Pulmonary artery endothelial cell (primary cell): ENCODE data around the gene PDS5A. TPM values are rescaled to one million over a fixed set of nuclear protein-coding genes. Genes with fewer than 3 reads are reported as not detected.
"Not testable (repeated sequence)": the region's sequence is repeated elsewhere in the genome, so short reads cannot be mapped to it uniquely, and the experiment has no call there.

ENCODE experiments used
- DNase-seq: peaks from one replicate; pipeline ENCODE4 v3.0.0-alpha.2; 2011; ENCODE audit warnings: low read depth, low spot score
- total RNA-seq: library from RNA; depleted of rRNA; stranded (reverse); fragments of >200 nt; gene quantifications from 2 replicates; pipeline ENCODE4 v1.2.3, GENCODE V29; 2014

PDS5A gene
- total RNA-seq, 1 donor from 2014 or later = 62.8 TPM

GRCh38 chr4:39899291-39899690 is 78.4 kb downstream of the PDS5A start:
- DNase-seq = no peak

- DNase-seq = no peak
These were observed 79.7 kb downstream of the PDS5A start for GRCh38 chr4:39898015-39898414.

- DNase-seq = no peak
These were observed 84.0 kb downstream of the PDS5A start for GRCh38 chr4:39893693-39894072.

GRCh38 chr4:39892988-39893692 is 84.6 kb downstream of the PDS5A start:
- DNase-seq = no peak

GRCh38 chr4:39889226-39889625 is 88.5 kb downstream of the PDS5A start:
- no peak for DNase-seq

GRCh38 chr4:39888541-39888940 is 89.2 kb downstream of the PDS5A start:
- DNase-seq = no peak

- DNase-seq = no peak
These were observed 94.1 kb downstream of the PDS5A start for GRCh38 chr4:39883646-39884045.

GRCh38 chr4:39881789-39882188 is 95.9 kb downstream of the PDS5A start:
- DNase-seq = no peak

- DNase-seq = no peak
These were observed 99.7 kb downstream of the PDS5A start for GRCh38 chr4:39877971-39878370.

GRCh38 chr4:39873823-39874222 is 103.9 kb downstream of the PDS5A start:
- no peak for DNase-seq

GRCh38 chr4:39865280-39865679 is 112.4 kb downstream of the PDS5A start:
- no peak for DNase-seq

GRCh38 chr4:39864391-39864790 is 113.3 kb downstream of the PDS5A start:
- no peak for DNase-seq

GRCh38 chr4:39860804-39861203 is 116.9 kb downstream of the PDS5A start:
- no peak for DNase-seq

- no peak for DNase-seq
These were observed 121.7 kb downstream of the PDS5A start for GRCh38 chr4:39855909-39856512.

- DNase-seq = no peak
These were observed 125.1 kb downstream of the PDS5A start for GRCh38 chr4:39852636-39853035.

- no peak for DNase-seq
These were observed 127.0 kb downstream of the PDS5A start for GRCh38 chr4:39850727-39851126.

GRCh38 chr4:39846705-39847104 is 131.0 kb downstream of the PDS5A start:
- DNase-seq = no peak

- no peak for DNase-seq
These were observed 131.6 kb downstream of the PDS5A start for GRCh38 chr4:39846120-39846519.

GRCh38 chr4:39841894-39842293 is 135.8 kb downstream of the PDS5A start:
- DNase-seq = no peak

GRCh38 chr4:39840516-39840915 is 137.2 kb downstream of the PDS5A start:
- DNase-seq = not testable (repeated sequence)

- no peak for DNase-seq
These were observed 137.7 kb downstream of the PDS5A start for GRCh38 chr4:39840027-39840426.

GRCh38 chr4:39838431-39838830 is 139.3 kb downstream of the PDS5A start:
- not testable (repeated sequence) for DNase-seq

GRCh38 chr4:39834269-39834668 is 143.4 kb downstream of the PDS5A start:
- DNase-seq = no peak
